WI38 (cell line): Measurements from ENCODE around the gene LPP.

ENCODE experiments used
- H3K4me3 ChIP-seq: 2 replicates; pipeline ENCODE4 v1.5.1; 2011; ENCODE audit warnings: low read depth, mild to moderate bottlenecking, control low read depth, low read length
- CTCF ChIP-seq: IDR thresholded peaks from 2 replicates; pipeline ENCODE4 v1.5.1; 2012; ENCODE audit warnings: low read depth, mild to moderate bottlenecking, control low read depth, low read length

LPP gene

DNA sequence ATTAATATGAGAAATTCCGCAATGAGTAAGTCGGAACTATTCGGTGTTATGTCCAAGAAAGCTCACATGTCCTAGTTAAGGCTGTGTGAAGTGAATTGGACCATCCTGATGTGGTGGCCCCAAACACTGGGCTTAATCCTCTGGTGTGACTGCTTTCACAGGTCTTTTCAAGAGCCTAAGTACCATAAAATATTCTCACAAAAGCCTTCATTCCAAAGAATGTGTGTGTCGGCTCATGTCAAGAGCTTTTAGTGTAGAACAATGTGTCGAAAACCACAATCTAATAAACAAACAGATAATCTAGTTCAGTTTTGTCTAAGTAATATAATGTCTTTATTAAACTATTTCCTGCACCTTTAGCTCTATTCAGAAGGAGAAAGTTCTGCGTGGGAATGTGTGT is 311.4 kb downstream of the LPP start:
- TF ChIP-seq CTCF, result no peak
- H3K4me3 ChIP-seq, result no peak overlapping the region

DNA sequence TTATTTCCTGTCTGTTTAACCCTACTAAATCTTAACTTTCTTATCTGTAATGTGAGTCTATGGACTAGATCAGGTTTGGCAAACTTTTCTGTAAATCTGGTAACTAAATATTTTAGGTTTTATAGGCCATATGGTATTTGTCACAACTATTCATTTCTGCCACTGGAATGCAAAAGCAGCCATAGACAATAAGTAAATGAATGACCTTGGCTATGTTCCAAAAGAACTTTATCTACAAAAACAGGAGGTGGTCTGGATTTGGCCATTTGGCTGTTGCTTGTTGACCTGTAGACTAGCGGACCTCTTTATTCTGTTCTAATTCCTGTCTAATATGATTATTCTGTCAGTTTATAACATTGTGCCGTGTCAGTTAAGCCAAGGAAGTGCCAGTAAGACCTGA is 314.2 kb downstream of the LPP start:
- no peak overlapping the region for H3K4me3 ChIP-seq
- TF ChIP-seq CTCF, result no peak

DNA sequence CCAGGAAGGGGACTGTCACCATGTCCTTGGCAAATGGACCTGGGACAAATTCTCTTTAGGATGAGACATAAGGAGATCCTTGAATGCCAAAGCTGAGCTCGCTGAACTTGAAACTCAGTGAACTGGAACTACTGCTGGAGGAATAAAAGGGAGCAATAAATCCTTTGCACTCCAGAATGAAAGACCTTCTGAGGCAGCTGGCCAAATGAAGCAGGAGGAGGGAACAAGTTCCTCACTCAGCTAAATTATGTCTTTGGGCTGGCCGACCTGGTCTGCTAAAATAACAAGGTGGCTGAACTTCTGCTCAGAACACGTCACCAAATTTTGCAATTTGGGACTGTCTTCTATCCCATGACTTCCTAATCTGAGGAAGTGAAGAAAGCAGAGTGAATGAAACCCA is 314.7 kb downstream of the LPP start:
- TF ChIP-seq CTCF, result no peak
- no peak overlapping the region for H3K4me3 ChIP-seq

DNA sequence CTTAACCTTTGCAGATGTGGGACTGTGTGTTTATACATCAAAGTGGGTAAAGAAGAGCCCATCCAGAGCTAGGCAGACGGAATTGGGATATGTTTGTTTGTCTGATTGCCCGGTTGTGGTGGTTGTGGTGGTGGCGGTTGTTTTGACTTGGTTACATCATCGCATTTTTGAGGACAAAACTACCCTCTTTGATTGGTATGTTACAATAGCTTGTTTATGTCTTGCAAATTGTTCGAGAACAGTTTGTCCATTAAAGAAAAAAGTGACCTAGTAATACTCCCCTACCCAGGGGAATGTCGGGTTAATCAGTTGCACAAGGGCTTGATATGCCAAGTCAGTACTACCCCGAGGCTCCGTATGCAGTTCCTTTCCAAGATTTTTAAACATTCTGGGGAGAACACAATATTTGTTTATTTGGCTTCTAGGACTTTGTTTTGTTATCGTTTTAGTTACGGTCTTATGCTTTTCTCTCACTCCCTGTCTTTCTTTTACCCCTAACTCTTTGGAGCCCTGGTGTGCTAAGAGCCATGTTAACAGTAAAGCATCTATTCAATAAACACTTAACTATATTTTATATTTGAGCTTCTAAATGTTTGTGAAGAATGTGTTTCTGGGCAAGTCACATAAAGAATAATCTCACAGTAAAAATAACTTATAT is 315.4 kb downstream of the LPP start:
- TF ChIP-seq CTCF, result no peak
- H3K4me3 ChIP-seq, result no peak overlapping the region

- no peak for TF ChIP-seq CTCF
- H3K4me3 ChIP-seq, result no peak overlapping the region
Observed at GRCh38 chr3:188470508-188471130, 316.7 kb downstream of the LPP start.

DNA sequence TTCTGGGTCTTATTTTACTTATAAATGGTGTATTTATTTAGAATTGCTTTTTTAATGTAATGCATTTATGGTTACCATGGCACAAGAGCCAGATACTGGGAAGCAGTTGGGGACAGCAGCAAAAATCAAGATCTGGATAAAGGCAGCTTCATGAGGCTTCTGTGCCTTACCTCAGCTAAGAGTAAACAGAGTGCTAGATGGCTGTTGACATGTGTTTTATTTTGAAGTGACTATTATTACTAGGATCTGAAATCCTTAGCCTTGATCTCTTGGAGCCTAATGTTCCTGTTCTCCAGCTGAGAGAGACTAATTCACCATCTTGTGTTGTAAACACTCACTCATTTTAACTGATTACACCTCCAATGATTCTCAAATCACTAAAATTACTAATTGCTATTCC is 317.8 kb downstream of the LPP start:
- no peak overlapping the region for H3K4me3 ChIP-seq
- TF ChIP-seq CTCF, result no peak

DNA sequence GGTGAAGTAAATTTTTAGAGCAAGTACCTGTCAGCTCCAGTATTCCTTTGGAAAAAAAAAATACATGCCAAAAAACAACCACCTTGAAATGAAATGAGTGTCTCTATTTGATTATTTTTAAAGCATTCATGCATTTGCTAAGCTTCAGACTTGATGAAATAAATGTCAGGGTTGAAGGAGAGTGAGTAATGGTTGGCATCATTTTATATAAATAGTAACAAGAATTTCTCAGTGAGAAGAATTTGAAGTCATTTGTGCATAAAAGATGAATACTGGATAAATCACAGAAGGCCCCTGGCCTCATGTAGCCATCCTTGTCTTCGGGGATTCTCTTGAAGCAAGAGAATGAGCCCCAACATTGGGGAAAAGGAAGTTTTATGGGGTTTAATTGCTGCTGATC is 318.4 kb downstream of the LPP start:
- no peak for TF ChIP-seq CTCF
- no peak overlapping the region for H3K4me3 ChIP-seq
